HUDEP-2 (cell line): ENCODE results near the gene ZNF407.
"Not testable (repeated sequence)": the region's sequence is repeated elsewhere in the genome, so short reads cannot be mapped to it uniquely, and the experiment has no call there.

Experiments used
- DNase-seq, 76 experiments: peaks; one replicate each; lab custom pipeline; 2025; ENCODE audit not compliant: unreplicated experiment in 76 of 76; lab: John Stamatoyannopoulos, UW

The ZNF407 gene

GRCh38 chr18:75081486-75081885 lies 483.8 kb downstream of the ZNF407 start:
- DNase-seq = no peak

- no peak for DNase-seq
These were observed 485.5 kb downstream of the ZNF407 start for GRCh38 chr18:75083131-75083530.

GRCh38 chr18:75083761-75084160 lies 486.1 kb downstream of the ZNF407 start:
- no peak for DNase-seq

DNA sequence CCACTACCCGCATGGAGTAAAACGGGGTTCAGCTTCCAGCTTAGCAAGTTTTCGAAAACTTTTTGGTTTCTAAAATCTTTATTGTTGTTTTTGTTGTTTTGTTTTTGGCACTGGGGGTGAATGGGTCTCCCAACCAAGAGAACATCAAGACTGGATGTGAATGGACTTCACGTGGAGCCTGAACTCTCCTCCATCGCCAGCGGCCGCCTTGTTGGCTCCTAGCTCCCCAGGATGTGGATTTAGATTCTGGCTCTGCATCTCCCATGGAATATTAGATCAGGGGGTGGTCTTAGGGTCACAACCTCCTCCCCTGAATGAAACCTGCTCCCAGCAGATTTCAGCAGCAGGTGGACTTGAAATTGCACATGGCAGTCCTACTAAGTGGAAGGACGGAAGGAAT lies 488.0 kb downstream of the ZNF407 start:
- not testable (repeated sequence) for DNase-seq

- DNase-seq = no peak
These were observed 488.9 kb downstream of the ZNF407 start for GRCh38 chr18:75086494-75087034.

GRCh38 chr18:75087119-75088020 lies 489.7 kb downstream of the ZNF407 start:
- DNase-seq = no peak

DNA sequence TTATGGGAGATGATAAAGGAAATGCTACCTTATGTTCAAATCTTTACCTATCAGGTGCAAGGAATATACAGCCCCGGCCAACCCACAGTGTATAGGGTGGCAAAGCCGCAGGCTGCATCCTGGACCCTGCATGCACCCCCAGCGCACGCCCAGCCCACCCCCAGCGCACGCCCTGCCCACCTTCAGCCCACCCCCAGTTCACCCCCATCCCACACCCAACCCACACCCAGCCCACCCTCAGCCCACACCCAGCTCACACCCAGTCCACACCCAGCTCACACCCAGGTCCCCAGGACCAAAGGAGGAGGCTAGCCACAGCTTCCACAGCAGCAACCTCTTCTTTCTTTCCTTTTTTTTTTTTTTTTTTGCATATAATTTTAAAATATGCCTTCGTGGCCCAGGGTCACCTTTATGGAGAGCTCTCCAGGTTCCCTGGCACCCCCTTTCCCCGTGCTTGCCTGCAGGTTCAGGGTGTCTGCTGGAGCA lies 490.4 kb downstream of the ZNF407 start:
- DNase-seq = no peak

DNA sequence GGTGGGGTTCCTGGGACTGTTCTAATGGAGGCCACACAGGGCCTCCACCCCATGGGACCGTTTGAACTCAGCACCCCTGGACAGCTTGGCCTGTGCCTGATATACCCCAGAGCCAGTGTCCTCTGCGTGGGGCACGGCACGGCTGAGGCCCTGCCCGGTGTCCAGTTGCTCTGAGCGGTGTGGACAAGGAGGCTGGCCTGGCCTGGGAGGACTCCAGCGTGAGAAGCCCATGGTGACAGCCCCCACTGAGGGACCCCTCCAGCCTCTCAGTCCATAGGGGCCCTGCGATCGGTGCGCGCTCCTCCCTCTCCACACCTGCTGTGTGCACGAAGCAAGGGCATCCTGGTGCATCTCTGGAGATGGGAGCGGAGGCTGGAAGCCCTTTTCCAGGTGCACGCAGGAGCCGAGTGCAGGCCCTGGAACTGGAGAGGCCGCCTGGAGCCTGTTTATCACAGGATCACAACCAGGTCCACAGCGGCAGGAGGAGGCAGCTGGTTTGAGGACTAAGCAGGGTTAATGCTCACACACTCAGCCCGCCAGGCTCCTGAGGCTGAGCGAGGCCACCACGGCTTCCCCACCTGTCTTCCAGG lies 491.0 kb downstream of the ZNF407 start:
- no peak for DNase-seq

GRCh38 chr18:75089748-75090327 lies 492.2 kb downstream of the ZNF407 start:
- no peak for DNase-seq

DNA sequence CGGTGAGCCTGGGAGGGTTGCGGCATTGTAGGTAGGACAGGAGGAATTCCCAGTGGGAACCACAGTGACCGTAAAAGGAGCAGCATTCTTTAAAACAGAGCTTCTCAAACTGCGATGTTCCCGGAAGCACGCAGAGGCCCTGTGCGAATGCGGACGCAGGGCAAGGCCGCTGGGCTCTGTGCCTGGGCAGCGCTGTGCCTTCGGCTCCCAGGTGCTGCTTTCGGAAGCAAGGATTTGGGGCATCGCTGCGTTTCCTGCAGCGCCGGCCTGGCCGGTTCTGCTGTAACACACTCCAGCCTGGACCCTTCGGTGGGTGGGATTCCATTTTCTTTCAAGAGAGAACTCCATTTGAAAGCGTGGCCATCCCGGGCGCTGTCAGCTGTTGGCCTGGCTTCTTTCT lies 492.7 kb downstream of the ZNF407 start:
- DNase-seq = no peak

DNA sequence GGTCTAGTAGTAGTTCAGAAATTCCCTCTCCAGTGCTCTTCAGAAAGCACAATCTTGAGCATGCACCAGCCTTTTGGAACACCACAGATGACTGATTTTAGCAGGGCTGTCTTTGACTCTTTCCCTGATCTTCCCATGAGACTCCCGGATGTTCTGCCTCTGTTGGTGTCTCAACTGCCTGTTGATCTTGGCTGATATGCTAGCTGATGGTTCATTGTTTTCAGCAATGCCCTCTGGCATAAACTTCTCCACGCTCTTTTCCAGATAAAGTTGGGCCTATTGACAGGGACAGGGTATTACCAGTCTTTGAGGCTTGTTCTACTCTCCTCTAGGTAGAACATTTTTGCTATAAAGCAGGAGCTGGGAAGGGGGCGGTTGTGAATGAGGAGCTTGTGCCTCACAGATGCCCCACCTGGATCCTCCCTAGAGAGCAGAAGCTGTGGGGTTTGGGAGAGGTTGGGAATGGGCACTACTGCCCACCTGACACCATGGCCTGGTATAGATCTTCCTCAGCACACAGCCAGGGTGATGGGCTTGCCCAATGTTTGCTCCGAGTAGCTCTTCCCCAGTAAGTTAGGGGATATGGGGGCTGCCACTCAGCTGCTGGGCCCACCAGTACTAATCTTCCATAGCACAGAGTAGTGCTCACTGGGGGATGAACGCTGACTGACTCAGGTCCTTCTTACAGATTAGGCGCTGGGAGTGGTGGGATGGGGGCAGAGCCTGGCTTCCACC lies 500.0 kb downstream of the ZNF407 start:
- no peak for DNase-seq

DNA sequence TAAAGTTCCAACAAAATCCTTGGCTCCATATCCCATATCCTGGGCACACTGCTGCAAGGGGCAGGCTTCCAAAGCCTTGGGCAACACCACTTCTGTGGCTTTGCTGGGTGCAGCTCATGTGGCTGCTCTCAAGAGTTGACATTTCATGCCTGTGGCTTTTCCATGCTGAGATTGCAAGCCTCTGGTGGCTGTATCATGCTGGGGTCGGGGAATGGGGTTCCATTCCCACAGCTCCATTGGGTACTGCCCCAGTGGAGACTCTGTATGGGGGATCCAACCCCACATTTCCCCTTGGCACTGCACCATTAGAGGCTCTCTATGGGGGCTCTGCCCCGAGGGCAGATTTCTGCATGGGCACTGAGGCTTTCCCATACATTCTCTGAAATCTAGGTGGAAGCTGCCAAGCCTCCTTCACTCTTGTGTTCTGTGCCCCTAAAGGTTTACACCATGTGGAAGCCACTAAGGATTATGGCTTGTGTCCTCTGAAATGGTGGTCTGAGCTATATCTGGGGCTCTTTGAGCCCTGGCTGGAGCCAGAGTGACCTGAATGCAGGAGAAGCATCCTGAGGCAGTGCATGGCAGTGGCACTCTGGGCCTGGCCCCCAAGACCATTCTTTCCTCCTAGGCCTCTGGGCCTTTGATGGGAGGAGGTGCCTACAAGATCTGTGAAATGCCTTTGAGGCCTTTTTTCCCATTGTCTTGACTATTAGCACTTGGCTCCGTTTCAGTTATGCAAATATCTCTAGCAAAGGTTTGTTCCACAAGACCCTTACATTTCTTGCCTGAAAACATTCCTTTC lies 503.4 kb downstream of the ZNF407 start:
- no peak for DNase-seq

DNA sequence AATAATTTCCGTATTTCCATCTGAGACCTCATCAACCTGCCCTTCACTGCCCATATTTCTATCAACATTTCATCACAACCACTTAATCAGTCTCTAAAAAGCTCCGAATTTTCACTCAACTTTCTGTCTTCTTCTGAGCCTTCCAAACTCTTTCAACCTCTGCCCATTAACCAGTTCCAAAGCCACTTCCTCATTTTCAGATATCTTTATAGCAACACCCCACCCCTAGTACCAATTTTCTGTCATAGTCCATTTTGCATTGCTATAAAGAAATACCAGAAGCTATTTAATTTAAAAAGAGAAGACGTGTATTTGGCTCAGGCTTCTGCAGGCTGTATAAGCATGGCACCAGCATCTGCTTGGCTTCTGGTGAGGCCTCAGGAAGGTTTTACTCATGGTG lies 504.2 kb downstream of the ZNF407 start:
- DNase-seq = no peak

- DNase-seq = not testable (repeated sequence)
These were observed 506.4 kb downstream of the ZNF407 start for GRCh38 chr18:75104029-75104428.

GRCh38 chr18:75104483-75104882 lies 506.8 kb downstream of the ZNF407 start:
- DNase-seq = no peak

DNA sequence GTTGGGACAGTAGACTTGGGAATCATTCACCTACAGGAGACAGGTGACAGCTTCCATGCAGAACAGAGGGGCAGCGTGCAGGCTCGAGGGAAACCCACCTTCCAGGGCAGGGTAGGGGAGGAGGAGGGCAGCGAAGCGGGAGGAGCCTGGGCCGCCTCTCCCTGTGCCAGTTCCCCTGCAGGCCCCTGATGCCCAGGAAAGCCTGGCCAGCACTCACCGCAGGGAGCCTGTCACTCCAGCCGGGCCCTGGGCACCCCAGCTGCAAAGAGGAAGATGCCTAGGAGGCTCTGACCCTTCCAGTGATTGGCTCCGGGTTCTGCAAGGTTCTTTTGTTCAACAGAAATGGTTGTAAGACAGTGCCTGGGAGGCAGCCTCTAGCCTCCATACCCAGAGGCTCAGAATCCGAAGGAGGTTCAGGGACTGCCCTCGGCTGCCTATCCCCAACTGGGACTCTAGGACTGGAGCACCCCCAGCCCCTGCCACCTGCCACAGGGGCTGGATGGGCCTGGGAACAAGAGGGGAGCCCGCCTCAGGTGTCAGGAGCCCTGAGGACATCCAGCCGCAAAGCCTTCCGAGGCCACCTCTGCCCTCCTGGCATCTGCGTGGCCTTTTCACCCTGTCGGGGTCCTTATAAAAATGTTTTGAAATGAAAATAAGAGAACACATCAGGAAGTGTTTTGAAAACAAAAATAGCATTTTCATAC lies 508.0 kb downstream of the ZNF407 start:
- no peak for DNase-seq

DNA sequence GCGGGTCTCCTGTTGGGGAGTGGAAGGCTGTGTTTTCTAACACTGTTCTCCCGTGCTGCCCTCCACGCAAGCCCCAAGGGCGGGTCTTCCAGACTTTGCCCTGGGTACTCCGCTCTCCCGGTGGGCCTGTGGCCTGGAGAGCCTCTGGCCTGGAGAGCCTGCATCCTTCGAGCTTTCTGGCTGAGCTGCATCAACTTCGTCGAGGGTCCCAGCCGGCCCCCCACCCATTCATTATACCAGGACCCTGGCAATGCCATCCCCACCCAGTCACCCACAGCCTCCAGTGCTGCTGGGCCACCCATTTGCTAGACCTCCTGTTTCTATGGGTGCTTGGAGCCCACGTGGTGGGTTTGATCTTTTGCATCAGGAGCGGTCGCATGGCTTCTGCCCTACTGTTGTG lies 509.1 kb downstream of the ZNF407 start:
- DNase-seq = no peak

DNA sequence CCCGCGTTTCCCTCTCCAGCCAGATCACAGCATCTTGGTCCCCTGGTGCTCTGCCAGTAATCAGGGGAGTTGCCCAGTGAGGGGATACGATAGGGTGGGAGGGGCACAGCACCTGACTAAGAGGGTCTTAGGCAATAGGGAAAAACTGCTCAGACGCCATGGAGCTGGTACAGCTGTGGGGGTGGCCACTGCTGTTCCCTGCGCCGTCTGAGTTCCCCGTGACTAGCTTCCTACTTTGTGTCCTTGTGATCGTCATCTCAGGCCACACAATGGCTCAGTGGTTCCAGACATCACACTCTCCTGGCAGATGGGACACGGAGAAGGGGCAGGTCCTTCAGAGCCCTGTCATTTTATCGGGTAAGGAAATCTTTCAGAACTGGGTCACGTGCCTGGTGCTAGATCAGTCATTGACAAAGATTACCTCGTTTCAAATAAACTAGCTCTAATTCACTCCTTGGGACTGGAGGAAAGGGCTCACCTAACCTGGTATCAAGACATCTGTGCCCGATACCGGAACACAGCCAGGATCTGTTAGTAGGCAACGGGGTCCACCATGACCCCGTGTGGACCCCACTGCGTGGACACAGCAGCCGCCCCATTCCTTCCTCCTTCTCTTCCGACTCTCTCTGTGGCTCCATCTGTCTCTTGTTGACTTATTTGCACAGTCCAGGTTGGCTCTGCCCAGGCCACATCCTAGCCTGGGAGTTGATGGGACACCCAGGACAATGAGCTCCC lies 509.7 kb downstream of the ZNF407 start:
- DNase-seq = no peak

- no peak for DNase-seq
These were observed 510.2 kb downstream of the ZNF407 start for GRCh38 chr18:75107931-75108276.
